ENCODE measurements around the gene ESYT3. TPM values are rescaled to one million over a fixed set of nuclear protein-coding genes. Genes with fewer than 3 reads are reported as not detected.

The ESYT3 gene
- total and polyA plus RNA-seq, 12 donors: 0.14 to 1.2 (median 0.21) TPM; not detected in 1

- TF ChIP-seq POLR2A (IDR thresholded peaks at IDR 0.05) (no peak), CTCF (IDR thresholded peaks at IDR 0.05) (no peak)
- H3K36me3 ChIP-seq (replicated peaks in 1 of 2): no peaks in the 10 kb centered on the region
- H3K4me3 ChIP-seq: no peak overlapping the region
- intact Hi-C loops (cut with DNase I): no loop called here
- DNase-seq: no peak
- 88 to 98% (median 95%) methylated on average over 2 of the region's 2 CpGs for WGBS, 4 donors
- H3K9me3 ChIP-seq (replicated peaks in 1 of 3): no peaks in the 10 kb centered on the region
- H3K27me3 ChIP-seq: no peaks in the 10 kb centered on the region
- H3K27ac ChIP-seq: no peak overlapping the region
- H3K4me1 ChIP-seq (replicated peaks in 1 of 2): peaks cover 0 to 6% of the 10 kb centered on the region in 2 donors
These were observed 62.0 kb downstream of the ESYT3 start for GRCh38 chr3:138496436-138496835.

DNA sequence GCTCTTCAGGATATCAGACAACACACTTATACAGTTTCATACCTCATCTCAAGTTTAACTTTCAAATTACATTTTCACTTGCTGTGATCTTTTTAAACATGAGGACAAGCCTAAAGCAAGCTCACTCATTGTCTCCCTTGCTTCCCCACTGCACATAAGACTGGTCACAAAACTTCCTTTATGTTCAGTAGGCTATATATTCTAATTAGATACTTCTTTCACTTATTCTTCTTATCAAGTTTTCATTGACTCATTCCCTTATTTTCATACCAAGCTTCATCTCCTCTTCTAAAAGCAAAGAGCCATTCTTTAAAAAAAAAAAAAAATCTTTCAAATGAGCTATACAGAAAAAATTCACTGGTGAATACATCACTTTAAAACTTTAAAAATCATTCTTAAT is 62.6 kb downstream of the ESYT3 start:
- Histone ChIP-seq H3K27ac (no peak overlapping the region), H3K4me3 (no peak overlapping the region), H3K9me3 (replicated peaks in 1 of 3) (no peaks in the 10 kb centered on the region), H3K36me3 (replicated peaks in 1 of 2) (no peaks in the 10 kb centered on the region), H3K27me3 (no peaks in the 10 kb centered on the region), H3K4me1 (replicated peaks in 1 of 2) (peaks cover 0 to 6% of the 10 kb centered on the region in 2 donors)
- intact Hi-C loops (cut with DNase I): no loop called here
- no peak for DNase-seq
- TF ChIP-seq POLR2A (IDR thresholded peaks at IDR 0.05): no peak
- TF ChIP-seq CTCF (IDR thresholded peaks at IDR 0.05): no peak

DNA sequence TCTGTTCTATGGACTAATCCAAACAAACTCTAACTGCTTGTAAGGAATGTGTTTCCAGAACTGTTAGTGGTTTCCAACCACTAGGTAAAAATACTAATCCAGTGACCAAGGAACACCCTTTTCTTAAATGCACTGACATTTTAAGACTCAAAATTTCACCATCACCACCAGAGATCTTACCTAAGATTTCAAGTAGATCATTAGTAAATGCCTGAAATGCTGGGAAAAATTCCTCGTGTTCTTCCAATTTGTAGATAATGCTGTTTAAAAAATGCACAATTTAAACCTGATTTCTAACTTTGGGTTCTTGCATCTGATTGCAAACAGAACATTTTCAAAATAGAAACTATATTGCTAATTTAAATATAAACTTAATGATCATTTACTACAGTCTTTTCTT is 63.4 kb downstream of the ESYT3 start:
- peaks cover 0 to 6% of the 10 kb centered on the region in 2 donors for H3K4me1 ChIP-seq (replicated peaks in 1 of 2)
- intact Hi-C loops (cut with DNase I): no loop called here
- H3K36me3 ChIP-seq (replicated peaks in 1 of 2): no peaks in the 10 kb centered on the region
- TF ChIP-seq POLR2A (IDR thresholded peaks at IDR 0.05) (no peak), CTCF (IDR thresholded peaks at IDR 0.05) (no peak)
- H3K27ac ChIP-seq: no peak overlapping the region
- WGBS, 4 donors: 94 to 99% (median 98%) methylated on average over 1 of the region's 1 CpG
- DNase-seq: no peak
- no peaks in the 10 kb centered on the region for H3K27me3 ChIP-seq
- H3K4me3 ChIP-seq: no peak overlapping the region
- H3K9me3 ChIP-seq (replicated peaks in 1 of 3): no peaks in the 10 kb centered on the region

GRCh38 chr3:138498991-138499390 is 64.6 kb downstream of the ESYT3 start:
- Histone ChIP-seq H3K36me3 (replicated peaks in 1 of 2) (no peaks in the 10 kb centered on the region), H3K4me3 (no peak overlapping the region), H3K27ac (no peak overlapping the region), H3K4me1 (replicated peaks in 1 of 2) (peaks cover 0 to 6% of the 10 kb centered on the region in 2 donors), H3K27me3 (no peaks in the 10 kb centered on the region), H3K9me3 (replicated peaks in 1 of 3) (no peaks in the 10 kb centered on the region)
- TF ChIP-seq POLR2A (IDR thresholded peaks at IDR 0.05) (no peak), CTCF (IDR thresholded peaks at IDR 0.05) (no peak)
- no peak for DNase-seq
- intact Hi-C loops (cut with DNase I): no loop called here
